ENCODE results near the gene FADD.
"Not testable (repeated sequence)": the region's sequence is repeated elsewhere in the genome, so short reads cannot be mapped to it uniquely, and the experiment has no call there.

Gene FADD

DNA sequence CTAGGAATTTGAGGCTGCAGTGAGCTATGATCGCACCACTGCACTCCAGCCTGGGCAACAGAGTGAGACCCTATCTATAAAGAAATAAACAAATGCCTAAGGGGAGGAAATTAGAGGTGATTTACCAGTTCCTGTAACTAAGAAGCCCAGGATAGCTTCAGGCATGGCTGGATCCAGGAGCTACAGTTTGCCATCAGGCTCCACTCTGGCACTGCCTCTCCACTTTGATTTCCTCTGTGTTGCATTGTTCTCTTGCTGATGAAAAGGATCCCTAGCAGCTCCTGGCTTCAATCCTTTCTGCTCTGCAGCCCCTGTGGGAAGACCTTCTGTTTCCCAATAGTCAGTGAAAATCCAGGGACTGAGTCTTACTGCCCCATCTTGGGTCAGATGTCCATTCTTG lies 20.1 kb upstream of the FADD start:
- FAIRE-seq: no peak

DNA sequence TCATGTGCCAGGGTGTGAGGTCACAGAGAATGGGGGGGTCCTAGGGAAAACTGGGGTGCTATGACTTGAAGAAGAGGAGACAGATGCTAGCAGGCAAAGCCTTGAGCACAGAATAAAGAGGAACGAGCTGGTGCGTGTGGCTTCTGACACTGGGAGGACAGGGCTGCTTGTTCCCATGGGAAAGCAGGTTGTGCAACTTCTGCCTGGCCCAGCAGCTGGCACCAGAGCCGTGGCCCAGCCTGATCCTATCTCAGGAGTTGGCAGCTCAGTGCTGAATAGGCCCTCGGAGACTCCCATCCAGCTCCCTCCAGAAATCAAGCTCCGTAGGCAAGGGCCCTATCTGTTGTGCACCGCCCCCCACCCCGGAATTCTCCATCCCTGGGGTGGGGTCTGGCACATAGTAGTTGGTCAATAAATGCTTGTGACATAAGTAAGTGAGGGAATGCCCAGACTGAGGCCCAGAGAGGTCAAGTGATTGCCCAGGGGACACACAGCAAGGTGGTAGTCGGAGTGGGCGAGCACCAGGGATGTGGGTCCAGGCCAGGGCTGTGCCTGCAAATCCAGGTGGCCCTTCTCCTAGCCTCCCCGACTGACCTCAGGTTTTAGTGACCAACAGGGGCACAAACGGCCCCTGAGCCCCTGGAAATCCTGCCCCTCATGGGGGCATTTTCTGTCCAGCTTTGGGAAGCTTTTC lies 19.5 kb upstream of the FADD start:
- no peak for FAIRE-seq

DNA sequence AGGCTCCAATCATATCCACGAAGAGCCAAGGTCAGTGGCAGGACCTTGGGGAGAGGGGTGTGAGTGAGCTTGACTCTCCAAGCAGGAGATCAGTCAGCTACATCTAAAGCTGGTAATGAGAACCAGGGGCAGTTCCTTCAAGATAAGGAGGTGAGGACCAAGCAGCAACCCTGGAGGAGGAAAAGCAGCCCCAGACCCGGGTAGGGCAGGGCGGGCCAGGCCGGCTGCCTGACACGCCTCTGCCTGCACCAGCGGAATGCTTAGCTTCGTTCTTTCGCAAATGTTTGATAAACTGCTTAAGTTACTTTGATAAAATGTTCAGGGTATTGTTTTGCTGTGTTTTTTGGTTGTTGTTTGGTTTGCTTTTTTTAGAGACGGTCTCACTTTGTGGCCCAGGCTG lies 18.7 kb upstream of the FADD start:
- no peak for FAIRE-seq

DNA sequence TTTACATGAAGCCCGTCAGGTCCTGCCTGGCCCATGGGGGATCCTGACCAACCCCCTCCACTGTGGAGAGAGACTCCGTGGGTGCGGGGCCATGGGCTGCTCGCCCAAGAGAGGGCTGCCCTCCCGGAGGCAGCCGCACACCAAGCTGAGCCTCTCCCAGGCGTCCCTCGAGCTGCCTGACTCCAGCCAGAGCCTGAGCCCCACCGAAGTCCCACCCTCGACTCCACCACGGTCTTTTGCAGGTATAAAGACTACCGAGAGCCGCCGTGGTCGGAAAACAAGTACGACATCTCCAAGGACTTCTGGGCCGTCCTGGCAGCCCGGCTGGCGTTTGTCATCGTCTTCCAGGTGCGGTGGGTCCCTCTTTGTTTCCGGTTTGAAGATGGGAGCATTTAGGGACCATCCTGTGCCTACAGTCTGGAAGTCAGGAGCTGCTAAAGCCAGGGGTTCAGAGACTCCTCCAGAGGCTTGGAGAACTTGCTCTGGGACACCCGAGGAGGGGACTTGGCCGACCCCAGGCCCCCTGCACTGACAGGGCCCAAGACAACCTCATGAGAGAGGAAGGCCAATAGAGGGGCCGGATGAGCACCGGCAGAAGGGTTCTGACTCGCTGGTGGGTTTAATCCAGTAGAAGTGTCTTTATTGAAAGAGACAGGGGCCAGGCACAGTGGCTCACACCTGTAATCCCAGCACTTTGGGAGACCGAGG lies 17.6 kb upstream of the FADD start:
- FAIRE-seq: no peak

DNA sequence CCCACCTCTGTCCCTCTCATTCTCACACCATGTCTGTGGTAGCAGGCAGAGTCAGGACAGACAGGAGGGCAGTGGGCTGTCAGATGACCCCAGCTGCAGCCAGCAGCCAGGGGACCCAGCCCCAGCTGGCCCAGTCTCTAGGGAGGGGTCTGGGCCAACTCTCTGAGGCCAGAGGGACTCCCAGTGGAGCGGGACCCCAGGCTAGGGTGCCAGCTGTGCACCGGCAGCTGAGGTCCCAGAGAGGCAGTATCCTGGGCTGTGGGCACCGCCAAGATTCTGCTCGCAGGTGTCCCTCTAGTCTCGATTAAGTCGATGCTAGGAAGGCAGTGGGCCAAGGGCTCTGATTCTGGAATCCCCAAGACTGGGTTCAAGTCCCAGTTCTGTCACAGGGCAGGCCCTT lies 16.7 kb upstream of the FADD start:
- no peak for FAIRE-seq

DNA sequence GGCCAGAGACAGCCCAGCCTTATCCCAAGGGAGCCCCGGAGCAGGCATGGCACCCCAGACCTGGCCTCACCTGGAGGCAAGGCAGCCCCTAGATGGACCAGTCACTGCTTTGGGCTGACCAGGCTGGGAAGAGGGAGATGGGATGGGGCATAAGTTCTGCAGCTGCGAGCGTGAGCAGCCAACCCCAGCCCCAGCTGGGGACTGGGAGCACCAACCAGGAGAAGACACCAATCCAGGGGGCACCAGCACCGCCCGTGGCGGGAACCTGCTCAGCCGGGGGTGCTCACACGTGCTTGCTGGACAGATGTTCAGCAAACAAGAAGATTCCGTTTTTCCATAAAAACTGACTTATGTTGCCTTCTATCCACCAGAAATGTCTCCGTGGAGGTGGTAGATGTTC lies 16.2 kb upstream of the FADD start:
- no peak for FAIRE-seq

DNA sequence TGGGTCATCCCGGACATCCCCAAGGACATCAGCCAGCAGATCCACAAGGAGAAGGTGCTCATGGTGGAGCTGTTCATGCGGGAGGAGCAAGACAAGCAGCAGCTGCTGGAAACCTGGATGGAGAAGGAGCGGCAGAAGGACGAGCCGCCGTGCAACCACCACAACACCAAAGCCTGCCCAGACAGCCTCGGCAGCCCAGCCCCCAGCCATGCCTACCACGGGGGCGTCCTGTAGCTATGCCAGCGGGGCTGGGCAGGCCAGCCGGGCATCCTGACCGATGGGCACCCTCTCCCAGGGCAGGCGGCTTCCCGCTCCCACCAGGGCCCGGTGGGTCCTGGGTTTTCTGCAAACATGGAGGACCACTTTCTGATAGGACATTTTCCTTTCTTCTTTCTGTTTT lies 15.3 kb upstream of the FADD start:
- no peak for FAIRE-seq

DNA sequence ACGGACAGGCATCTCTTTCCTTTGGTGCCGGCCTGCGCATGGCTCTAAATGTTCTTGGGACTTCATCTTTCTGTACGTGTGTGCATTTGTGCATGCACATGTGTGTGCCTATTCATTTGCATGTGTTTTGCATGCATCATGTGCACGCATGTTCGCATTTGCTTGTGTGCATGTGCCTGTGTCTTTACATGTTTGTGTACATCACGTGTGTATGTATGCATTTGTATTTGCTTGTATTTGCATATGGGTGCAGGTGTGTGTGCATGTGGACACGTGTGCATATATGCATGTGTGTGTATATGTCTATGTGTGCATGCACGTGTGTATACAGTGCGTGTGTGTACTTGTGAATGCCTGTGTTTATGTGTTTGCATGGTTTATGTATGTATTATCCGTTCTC lies 13.5 kb upstream of the FADD start:
- FAIRE-seq: no peak

DNA sequence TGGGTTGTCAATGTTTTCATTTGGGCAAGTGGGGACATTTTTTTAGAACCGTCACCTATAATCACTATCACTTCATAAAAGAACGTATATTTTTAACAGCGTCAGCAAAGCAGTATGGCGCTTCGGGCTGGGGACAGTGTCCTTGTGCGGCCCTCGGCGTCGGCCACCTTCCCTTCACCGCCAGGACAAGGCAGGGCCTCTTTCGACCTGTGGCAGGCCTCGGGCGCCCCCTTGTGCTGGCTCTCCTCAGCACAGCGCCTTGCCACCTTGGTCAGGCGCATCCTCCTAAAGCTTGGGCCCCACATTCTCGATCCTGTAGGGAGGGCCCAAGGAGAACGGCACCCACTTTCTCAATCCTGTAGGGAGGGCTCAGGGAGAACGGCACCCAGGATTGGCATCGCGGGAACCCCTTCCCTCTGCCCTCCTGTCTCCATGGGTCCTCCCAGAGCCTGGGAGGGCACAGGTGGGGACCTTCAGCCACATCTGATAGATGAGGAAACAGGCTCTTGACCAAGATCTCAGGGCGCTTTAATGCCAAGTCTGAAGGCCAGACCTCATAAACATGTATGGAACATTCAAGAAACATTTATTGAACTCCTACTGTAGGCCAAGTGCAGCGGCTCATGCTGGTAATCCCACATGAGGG lies 11.5 kb upstream of the FADD start:
- FAIRE-seq: peak; percentile 11

DNA sequence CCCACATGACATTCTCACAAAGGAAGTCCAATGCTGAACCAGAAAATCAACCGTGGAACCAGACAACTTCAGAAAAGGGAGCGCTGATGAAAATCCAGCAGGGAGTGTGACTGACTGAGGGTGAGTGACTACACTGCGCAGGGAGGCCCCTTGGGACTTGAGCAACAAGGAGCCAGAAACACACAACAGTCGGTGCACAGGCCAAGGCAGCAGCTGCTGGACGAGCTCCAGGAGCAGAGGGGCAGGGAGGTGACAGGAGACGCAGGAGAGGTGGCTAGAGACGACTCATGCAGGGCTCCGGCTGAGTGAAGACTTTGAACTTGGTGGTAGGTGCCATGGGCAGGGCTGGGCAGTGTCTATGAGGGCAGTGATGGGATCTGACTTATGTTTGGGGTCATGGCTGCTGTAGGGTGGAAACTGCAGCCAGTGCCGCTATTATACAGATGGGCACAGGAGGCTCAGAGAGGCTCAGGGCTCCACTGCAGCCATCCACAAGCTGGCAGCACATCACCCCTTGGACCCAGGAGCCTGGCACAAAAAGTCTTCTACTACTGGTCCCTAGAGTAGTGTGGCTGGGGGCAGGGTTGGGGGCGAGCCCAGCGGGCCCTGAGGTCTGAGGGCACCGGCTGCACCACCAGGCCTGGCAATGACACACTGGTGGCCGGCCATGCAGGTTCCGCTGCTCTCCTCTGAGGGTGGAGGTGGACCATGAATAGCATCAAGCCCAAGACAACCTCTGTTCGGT lies 10.3 kb upstream of the FADD start:
- FAIRE-seq: no peak

DNA sequence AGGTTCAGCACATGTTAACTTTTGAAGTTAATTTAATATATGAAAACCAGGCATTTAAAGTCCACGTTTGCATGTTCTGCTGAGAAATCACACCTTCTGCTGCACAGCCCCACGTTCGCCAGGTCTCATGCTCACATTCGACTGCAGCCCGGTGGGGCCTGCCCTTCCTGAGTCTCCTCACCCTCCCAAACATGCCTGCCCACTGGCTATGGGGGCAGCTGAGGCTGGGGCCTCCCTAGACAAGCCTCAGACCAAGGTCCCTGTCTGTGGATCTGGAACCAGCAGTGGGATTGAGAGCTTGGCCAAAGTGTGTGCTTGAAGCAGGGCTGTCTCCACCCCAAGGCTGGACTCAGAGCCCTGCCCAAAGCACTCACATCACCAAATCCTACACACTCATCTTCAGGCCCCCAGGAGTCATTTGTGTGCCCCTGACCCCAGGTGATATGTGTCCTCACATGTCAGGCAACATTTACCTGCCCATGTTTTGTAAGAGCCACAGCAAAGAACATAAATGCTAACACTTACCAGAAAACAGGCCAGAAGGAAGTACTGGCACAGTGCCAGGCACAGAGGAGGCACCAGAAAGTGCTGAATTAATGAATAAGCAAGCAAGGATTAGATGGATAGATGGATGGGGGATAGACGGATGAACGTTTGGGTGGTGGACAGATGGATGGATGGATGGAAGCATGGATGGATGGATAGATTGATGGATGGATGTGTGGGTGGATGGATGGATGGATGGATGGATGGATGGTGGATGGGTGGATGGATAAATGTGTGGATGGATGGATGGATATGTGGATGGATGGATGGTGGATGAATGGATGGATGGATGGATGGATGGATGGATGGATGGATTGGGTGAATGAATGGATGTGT lies 9.4 kb upstream of the FADD start:
- no peak for FAIRE-seq

DNA sequence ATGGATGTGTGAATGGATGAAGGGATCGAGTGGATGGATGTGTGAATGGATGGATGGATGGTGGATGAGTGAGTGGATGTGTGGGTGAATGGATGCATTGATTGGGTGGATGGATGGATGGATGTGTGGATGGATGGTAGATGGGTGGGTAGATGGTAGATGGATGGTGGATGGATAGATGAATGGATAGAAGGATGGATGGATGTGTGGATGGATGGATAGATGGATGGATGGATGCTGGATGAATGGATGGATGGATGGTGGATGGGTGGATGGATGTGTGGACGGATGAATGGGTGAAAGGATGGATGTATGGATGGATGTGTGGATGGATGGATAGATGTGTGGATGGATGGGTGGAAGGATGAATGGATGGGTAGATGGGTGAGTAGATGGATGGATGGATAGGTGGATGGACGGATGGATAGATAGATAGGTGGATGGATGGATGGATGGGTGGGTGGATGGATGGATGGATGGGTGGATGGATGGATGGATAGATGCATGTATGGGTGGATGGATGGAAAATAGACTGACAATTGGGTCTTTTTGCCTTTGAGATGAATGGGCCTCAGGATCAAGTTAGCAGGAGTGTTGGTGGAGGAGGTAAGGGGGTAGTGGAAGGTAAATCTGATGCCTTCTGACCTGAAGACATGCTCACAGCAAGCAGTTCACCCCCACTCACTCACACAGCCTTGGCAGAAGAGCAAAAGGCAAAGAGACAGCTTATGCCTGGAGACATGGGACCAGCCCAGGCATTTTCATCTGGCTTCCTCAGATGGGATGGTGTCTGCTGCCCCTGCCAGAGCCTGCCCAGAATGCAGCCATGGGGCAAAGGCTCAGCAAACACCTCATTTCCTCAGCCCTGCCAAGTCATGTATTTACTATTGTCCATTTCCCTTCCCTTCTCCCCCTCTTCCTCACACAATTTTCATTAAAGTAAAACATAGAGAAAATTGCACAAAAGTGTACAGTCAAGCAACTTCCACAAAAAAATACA lies 8.0 kb upstream of the FADD start:
- no peak for FAIRE-seq

DNA sequence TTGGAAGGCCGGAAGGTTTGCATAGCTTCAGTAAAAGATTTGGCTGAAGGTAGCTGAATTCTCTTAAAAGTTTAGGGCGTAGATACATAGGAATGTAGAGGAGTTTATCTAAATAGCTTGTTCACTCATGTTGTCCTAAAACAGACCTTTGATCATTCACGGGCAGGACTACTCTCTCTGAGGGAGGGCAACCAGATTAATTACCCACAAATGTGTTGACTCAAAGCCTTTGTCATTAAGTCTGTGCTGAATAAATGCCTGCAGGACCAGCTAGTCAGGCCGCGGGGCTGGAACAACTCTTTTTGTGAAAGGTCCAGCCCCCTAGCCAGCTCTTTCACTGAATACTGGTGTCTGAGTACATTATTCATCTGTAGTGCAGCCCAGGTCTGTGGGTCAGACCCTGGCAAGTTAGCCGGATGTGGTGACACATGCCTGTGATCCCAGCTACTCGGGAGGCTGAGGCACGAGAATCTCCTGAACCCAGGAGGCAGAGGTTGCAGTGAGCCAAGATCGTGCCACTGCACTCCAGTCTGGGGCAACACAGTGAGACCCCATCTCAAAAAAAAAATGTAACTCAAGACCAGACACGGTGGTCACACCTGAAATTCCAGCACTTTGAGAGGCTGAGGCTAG lies 2.8 kb upstream of the FADD start:
- FAIRE-seq: no peak

DNA sequence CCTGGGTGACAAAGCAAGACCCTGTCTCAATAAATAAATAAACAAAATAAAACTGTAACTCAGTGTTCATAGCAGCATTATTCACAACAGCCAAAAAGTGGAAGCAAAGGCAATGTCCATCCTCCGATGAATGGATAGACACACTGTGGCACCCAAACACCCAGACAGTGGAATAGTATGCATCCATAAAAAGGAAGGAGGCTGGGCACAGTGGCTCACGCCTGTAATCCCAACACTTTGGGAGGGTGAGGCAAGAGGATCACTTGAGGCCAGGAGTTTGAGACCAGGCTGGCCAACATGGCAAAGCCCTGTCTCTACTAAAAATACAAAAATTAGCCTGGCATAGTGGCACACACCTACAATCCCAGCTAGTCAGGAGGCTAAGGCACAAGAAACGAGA lies 2.0 kb upstream of the FADD start:
- FAIRE-seq: not testable (repeated sequence)

DNA sequence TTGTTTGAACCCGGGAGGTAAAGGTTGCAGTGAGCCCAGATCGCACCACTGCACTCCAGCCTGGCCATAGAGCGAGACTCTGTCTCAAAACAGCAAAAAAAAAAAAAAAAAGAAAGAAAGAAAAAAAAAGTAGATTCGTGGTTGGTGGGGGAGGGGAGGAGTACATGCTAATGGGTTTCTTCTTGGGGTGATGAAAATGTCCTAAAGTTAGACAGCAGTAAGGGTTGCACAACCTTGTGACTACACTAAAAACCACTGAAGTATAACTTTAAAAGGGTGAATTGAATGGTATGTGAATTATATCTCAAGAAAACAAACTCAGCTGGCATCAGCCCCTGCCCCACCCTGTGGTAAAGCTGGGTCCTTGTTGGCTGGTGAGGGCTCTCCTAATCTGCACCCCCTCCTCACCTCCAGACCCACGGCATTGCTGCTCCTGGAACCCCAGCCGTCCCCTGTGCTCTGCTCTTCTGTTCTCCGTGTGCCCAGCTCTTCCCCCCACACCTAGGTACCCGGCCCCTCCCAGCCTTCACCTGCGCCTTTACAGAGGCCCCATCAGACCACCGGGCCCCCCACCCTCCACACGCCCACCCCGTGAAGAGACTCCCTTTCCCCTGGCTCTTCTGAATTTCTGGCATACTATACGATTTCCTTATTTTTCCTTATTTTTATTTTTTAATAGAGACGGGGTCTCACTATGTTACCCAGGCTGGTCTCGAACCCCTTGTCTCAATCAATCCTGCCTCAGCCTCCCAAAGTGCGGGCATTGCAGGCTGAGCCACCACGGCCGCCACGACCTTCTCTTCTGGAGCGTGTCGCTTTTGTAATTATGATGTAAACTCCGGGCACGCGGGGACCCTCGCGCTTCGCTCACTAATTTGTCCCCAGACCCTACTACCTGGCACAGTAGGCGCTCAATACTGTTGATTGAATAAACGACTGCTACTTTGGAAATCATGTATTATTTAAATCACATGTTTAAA lies 924 bp upstream of the FADD start:
- FAIRE-seq: no peak

DNA sequence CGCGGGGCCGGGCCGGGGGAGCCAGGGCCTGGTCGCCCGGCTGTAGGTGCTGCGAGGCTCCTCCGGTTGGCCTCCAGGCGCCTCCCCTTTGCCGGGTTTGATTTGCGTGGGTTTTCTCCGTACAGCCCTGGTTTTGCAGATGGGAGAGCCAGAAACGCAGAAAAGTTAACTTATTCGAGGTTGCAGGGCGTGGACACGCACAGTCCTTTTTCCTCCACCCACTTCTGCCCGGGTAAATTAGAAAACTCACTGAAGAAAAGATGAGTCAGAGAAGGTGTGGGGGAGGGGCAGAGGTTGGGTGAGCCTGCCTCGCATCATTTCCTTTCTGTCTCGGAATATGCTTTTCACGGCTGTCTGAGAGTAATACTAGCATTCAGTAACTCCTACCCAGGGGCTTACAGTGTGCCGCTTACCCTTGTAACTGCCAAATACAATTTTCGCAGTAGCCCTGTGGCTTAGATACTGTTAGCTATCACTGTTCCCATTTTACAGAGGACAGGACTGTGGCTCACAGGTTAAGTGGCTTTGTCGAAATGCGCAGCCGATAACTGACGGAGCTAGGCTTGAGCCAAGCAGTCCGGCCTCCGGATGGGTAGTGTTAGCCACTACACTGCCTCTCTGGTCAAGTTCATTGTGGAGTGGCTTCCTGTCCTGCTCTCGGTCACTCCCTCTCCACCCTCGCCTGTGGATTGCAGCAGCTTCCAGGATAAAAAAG lies 812 bp downstream of the FADD start:
- FAIRE-seq: no peak

DNA sequence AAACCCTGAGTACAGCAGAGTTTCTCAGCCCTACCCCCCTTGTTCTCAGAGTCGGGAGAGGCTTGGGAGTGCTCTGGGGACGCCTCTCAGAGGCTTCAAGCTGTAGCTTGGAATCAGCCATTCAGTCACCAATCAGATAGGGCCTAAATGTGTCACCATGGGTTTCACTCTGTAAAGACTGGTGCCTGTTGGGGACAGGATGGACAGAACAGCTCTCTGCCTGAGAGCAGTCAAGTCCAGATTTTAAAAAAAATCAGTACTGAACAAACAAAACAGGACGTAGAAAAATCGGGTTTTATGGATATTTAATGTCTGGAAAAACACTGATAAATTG lies 1.3 kb downstream of the FADD start:
- FAIRE-seq: no peak

DNA sequence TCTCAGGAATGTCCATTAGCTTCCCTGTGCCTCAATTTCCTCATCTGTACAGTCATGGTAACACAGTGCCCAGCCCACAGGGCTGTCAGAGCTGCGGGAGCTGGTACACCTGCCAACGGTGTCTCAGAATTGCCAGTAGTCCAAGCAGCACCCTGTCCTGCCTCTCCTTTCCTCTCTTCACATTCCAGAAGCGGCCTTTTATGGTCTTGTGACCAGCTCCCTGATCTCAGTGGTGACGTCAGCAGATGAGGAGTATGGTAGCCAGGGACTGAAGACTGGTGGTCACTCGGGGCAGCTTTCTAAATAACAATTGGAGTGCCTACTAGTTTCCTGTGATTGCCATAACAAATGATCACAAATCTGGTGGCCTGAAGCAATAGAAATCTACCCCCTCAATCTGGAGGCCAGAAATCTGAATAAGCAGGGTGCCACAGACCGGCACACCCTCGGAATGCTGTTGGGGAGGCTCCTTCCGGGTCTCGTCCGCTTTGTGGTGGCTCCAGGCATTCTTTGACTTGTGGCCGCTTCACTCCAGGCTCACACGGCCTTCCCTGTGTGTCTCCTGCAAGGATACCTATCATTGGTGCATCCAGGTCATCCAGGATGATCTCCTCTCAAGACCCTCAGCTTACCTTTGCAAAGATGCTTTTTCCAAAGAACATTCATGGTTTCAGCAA lies 2.1 kb downstream of the FADD start:
- FAIRE-seq: no peak
